Measurements from ENCODE around the gene DHRS9.

DNA sequence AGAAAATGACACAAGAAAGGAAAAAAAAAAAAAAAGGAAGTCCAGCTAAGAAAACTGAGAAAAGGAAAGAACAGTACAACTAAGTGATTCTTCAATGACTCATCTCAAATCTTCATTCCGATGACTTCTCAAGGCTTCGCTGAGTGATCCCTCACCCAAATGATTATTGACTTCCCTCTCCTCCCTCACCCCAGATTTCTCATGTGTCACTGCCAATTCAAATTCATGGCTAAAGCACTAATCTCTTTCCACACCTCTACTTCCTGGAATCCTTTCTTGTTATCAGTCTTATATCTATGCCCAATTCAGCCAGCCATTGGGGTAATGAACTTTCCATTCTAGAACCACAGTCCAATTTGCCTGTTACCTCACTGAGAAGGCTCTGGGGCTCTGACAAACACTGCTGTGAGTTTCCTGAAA lies 31.0 kb upstream of the DHRS9 start:
- TF ChIP-seq, protein P1, sequence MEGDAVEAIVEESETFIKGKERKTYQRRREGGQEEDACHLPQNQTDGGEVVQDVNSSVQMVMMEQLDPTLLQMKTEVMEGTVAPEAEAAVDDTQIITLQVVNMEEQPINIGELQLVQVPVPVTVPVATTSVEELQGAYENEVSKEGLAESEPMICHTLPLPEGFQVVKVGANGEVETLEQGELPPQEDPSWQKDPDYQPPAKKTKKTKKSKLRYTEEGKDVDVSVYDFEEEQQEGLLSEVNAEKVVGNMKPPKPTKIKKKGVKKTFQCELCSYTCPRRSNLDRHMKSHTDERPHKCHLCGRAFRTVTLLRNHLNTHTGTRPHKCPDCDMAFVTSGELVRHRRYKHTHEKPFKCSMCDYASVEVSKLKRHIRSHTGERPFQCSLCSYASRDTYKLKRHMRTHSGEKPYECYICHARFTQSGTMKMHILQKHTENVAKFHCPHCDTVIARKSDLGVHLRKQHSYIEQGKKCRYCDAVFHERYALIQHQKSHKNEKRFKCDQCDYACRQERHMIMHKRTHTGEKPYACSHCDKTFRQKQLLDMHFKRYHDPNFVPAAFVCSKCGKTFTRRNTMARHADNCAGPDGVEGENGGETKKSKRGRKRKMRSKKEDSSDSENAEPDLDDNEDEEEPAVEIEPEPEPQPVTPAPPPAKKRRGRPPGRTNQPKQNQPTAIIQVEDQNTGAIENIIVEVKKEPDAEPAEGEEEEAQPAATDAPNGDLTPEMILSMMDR (IDR thresholded peaks at IDR 0.05) = no peak
- TF ChIP-seq POLR2A (IDR thresholded peaks at IDR 0.05) = no peak

Data from uterus (tissue), 2 donors.